SU-DHL-6 (cell line): ENCODE measurements around the gene AGAP5.

Experiments used
- EZH2phosphoT487 ChIP-seq: fragments of 200-600 bp; sonication (generic), shearing (Covaris generic); conservative IDR thresholded peaks from 2 replicates; pipeline ENCODE4 v1.6.1; 2018; ENCODE audit warnings: mild to moderate bottlenecking, antibody characterized with exemption, low read length, moderate library complexity, mixed read lengths
- TF ChIP-seq, protein P1 (sequence below): fragments of 200-600 bp; sonication (generic); IDR thresholded peaks from one replicate; pipeline ENCODE4 v1.5.1; 2017; ENCODE audit warnings: antibody characterized with exemption, mild to moderate bottlenecking, low read length, moderate library complexity; ENCODE audit not compliant: insufficient read depth, poor library complexity, severe bottlenecking

DNA sequence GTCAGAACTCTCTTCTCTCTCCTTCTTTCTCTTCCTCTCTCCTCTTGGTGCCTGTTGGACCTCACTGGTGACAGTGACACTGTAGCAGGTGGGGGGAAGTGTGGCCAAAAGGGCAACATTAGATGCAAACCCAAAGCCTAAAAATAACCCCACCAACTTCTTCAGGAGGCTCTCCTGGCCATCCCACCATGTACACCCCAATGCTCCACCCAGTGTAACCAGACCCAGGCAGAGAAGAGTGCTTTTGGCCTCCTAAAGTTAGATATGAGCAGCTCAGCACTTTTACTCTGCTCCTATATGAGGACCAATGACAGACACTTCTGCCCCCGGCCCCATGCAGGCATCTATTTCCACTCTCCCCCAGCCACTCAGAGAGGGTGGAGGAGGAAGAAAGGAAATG, 62.1 kb downstream of the AGAP5 start:
- TF ChIP-seq, protein P1, sequence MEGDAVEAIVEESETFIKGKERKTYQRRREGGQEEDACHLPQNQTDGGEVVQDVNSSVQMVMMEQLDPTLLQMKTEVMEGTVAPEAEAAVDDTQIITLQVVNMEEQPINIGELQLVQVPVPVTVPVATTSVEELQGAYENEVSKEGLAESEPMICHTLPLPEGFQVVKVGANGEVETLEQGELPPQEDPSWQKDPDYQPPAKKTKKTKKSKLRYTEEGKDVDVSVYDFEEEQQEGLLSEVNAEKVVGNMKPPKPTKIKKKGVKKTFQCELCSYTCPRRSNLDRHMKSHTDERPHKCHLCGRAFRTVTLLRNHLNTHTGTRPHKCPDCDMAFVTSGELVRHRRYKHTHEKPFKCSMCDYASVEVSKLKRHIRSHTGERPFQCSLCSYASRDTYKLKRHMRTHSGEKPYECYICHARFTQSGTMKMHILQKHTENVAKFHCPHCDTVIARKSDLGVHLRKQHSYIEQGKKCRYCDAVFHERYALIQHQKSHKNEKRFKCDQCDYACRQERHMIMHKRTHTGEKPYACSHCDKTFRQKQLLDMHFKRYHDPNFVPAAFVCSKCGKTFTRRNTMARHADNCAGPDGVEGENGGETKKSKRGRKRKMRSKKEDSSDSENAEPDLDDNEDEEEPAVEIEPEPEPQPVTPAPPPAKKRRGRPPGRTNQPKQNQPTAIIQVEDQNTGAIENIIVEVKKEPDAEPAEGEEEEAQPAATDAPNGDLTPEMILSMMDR: no peak
- TF ChIP-seq EZH2phosphoT487: no peak
